Heart right ventricle (tissue), 16 donors: ENCODE measurements around the gene MZF1. TPM values are rescaled to one million over a fixed set of nuclear protein-coding genes. Genes with fewer than 3 reads are reported as not detected.
A peak's percentile ranks its signal among the peaks of the same experiment; 100 is the strongest.

ENCODE experiments used
- ATAC-seq, 8 donors: fragments of 200-7000 bp; cut with Tn5 transposase; one replicate each; pipeline ENCODE4 v1.9.1; 2020; ENCODE audit warnings: mild to moderate bottlenecking in 8 of 8, moderate library complexity in 8 of 8, moderate number of reproducible peaks in 1 of 8
- DNase-seq, 2 donors: peaks; one replicate each; pipeline ENCODE4 v3.0.0-alpha.2; 2020
- H3K27ac ChIP-seq, 10 donors: fragments of 200-600 bp; sonication (generic) in 2 of 10; one replicate each; pipeline versions ENCODE4 v1.5.0 to v1.8.0; 2020 to 2022; ENCODE audit warnings: mild to moderate bottlenecking in 3 of 10
- H3K27me3 ChIP-seq, 7 donors: fragments of 200-600 bp; one replicate each; pipeline ENCODE4 v1.8.0; 2021 to 2022; ENCODE audit warnings: mild to moderate bottlenecking in 2 of 7
- H3K36me3 ChIP-seq, 9 donors: fragments of 200-600 bp; sonication (generic) in 1 of 9; one replicate each; pipeline versions ENCODE4 v1.5.0 to v1.8.0; 2020 to 2022; ENCODE audit warnings: mild to moderate bottlenecking in 2 of 9
- H3K4me1 ChIP-seq, 9 donors: fragments of 200-600 bp; sonication (generic) in 1 of 9; one replicate each; pipeline versions ENCODE4 v1.5.0 to v1.8.0; 2020 to 2022; ENCODE audit warnings: mild to moderate bottlenecking in 4 of 9
- H3K4me3 ChIP-seq, 10 donors: fragments of 200-600 bp; sonication (generic) in 2 of 10; one replicate each; pipeline versions ENCODE4 v1.5.0 to v1.8.0; 2020 to 2022; ENCODE audit warnings: mild to moderate bottlenecking in 7 of 10, moderate library complexity in 2 of 10
- H3K9me3 ChIP-seq, 11 donors: fragments of 200-600 bp in 10 of 11; sonication (generic) in 2 of 11; one replicate each; pipeline versions ENCODE4 v1.5.0 to v1.8.0; 2013 to 2022; ENCODE audit warnings: mild to moderate bottlenecking in 2 of 11, control low read depth in 1 of 11, moderate library complexity in 1 of 11
- CTCF ChIP-seq, 9 donors: fragments of 200-600 bp; sonication (generic) in 2 of 9; IDR thresholded peaks; one replicate each; pipeline versions ENCODE4 v1.5.0 to v1.8.0; 2021 to 2022; ENCODE audit warnings: antibody characterized with exemption in 9 of 9, mild to moderate bottlenecking in 5 of 9, moderate library complexity in 1 of 9
- WGBS, 2 donors: extraction: QIAGEN DNeasy Blood & Tissue Kit; methylation state at CpG; one replicate each; pipeline ENCODE4 v1.1.7; 2013; ENCODE audit warnings: inconsistent platforms in 1 of 2; 5-methylcytosine and 5-hydroxymethylcytosine counted together
- intact Hi-C, 10 donors: fragments of 100-400 bp; cut with DNase I; formaldehyde crosslinking; loops; one replicate each; pipeline versions ENCODE4 v1.11.1 to v1.14.2; 2022
- polyA plus RNA-seq, 2 donors: library from polyadenylated mRNA; stranded (reverse); fragments of 200-250 nt; gene quantifications; one replicate each; pipeline ENCODE4 v1.2.3, GENCODE V29; 2013
- total RNA-seq, 10 donors: library from RNA; stranded (reverse); fragmentation: NEBNext Ultra II Directional in 3 of 10; extraction: Animal tissue kit (Norgen Biotek cat#: 25700) in 3 of 10; gene quantifications; one replicate each; pipeline versions ENCODE4 v1.2.1 to v1.2.4, GENCODE V29; 2021 to 2023
- donor health status: Arrhythmogenic right ventricular cardiomyopathy.
- donor health status: ischemic (EF 13 %, LVEDD 7.1; RV severe dilation, severe dysfunction).
- donor health status: healthy with polysubstance abuse.
- donor health status: DM: no; HTN: yes; CAD: no.
- donor health status: DM: no; HTN: no; CAD: no.
- donor health status: ischemic (EF 25% LVEDD 6.9; RV normal size, moderate dysfunction).
- donor health status: ischemic (EF 25% LVEDD 5.7; RV mildly dilated, moderate dysfunction).
- donor health status: healthy.
- donor health status: DM: yes; HTN: yes; CAD: no.
- donor health status: Ischemic cardiomyopathy.
- donor health status: ischemic (EF 35%, LVEDD 5.7; RV mildly dilated, moderate dysfunction).
- donor health status: nonischemic (EF 11% LVEDD 7.7; RV severe dilation, severe dysfunction).
- donor health status: DM: yes; HTN: yes; CAD: no.
- donor health status: PGD.
- donor health status: ischemic (EF 29% LVEDD 5.4; RV normal size, mild dysfunction).
- donor health status: nonischemic (EF 23%, LVEDD 6.1; RV moderate dilation, normal function).

MZF1 gene
- total and polyA plus RNA-seq, 12 donors, result 4.4 to 28.0 (median 8.3) TPM

DNA sequence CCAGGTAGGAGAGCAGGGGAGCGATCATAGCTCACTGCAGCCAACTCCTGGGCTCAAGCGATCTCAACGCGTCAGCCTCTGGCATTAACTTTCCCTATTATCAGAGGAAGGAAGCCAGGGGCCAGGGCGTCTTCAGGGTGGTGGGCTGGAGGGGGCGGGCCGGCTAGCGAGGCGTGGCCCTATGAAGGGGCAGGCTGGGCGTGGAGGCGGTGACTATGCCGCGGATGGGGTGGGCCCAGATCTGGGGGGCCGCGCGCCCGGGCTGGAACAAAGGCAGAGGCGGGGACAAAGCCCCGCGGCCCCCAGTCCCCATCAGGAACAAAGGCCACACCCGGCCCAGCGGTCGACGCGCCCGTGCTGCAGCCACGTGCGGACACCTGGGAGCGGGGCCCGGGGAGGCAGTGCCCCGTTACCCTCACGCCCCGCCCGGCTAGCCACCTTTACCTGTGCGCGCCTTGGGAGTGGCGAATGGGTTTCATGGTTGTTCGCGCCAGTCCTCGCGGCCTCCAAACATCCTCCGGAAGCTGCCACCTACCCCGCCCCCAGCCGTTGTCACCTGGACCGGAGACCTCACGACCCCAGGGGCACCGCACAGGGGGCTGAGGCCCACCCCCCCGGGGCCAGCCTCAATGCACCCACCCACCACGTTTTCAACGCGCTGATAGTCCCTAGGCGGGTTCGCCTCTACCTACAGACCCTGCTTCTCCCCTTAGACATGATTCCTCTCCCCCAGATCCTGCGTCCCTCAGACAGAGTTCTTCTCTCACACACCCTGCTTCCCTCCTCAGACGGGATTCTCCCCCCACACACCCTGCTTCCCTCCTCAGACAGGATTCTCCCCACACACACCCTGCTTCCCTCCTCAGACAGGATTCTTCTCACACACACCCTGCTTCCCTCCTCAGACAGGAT lies 34.6 kb downstream of the MZF1 start:
- WGBS, 2 donors, result 1 to 3% methylated on average over 52 to 55 of the region's 55 CpGs
- DNase-seq (peak; percentile 53 to 54), ATAC-seq (peak; percentile 79 to 93 (median 90))
- Histone ChIP-seq H3K4me3 (peak overlapping the region; percentile 14 to 53 (median 38)), H3K4me1 (peaks cover 3 to 17% (median 13%) of the 10 kb centered on the region in 9 donors), H3K9me3 (no peaks in the 10 kb centered on the region), H3K27ac (peak overlapping the region in 9 of 10 donors; percentile 1 to 67 (median 45)), H3K27me3 (peaks cover 0 to 22% (median 16%) of the 10 kb centered on the region in 7 donors), H3K36me3 (no peaks in the 10 kb centered on the region)
- TF ChIP-seq CTCF (IDR thresholded peaks at IDR 0.05), result no peak
- intact Hi-C loops, result no loop called here

GRCh38 chr19:58536852-58537798 lies 36.0 kb downstream of the MZF1 start:
- peaks cover 0 to 11% (median 8%) of the 10 kb centered on the region in 9 donors for H3K4me1 ChIP-seq
- 88 to 90% methylated on average over 8 of the region's 8 CpGs for WGBS, 2 donors
- ATAC-seq, result peak in 2 of 8 donors; percentile 24 to 57

DNA sequence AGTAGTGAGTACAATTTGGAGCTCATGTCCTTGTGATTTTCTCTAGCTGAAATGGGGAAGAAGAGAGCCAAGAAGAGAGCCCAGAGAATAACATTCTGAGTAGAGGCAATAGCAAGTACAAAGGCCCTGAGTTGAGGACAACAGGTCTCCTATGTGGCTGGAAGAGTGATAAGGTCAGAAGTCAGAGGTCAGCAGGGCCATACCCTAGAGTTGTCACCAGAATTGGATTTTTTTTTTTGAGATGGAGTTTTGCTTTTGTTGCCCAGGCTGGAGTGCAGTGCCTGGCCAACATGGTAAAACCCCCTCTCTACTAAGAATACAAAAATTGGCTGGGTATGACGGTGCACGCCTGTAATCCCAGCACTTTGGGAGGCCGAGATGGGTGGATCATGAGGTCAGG lies 37.3 kb downstream of the MZF1 start:
- no peaks in the 10 kb centered on the region for H3K9me3 ChIP-seq
- ATAC-seq (no peak), DNase-seq (no peak)
- TF ChIP-seq CTCF (IDR thresholded peaks at IDR 0.05), result no peak
- H3K4me3 ChIP-seq, result no peak overlapping the region
- WGBS, 2 donors, result 92 to 97% methylated on average over 3 of the region's 3 CpGs
- H3K4me1 ChIP-seq, result peaks cover 0 to 11% (median 8%) of the 10 kb centered on the region in 9 donors
- peaks cover 0 to 22% (median 17%) of the 10 kb centered on the region in 7 donors for H3K27me3 ChIP-seq
- intact Hi-C loops, result no loop called here
- H3K27ac ChIP-seq, result no peak overlapping the region
- no peaks in the 10 kb centered on the region for H3K36me3 ChIP-seq

More at GRCh38 chr19:58536852-58537798, 36.0 kb downstream of the MZF1 start:
- no peak for DNase-seq
- no peaks in the 10 kb centered on the region for H3K9me3 ChIP-seq
- H3K27ac ChIP-seq, result no peak overlapping the region
- no peaks in the 10 kb centered on the region for H3K36me3 ChIP-seq
- intact Hi-C loops, result no loop called here
- H3K27me3 ChIP-seq, result peaks cover 0 to 22% (median 17%) of the 10 kb centered on the region in 7 donors
- TF ChIP-seq CTCF (IDR thresholded peaks at IDR 0.05), result no peak
- no peak overlapping the region for H3K4me3 ChIP-seq
